PC-9 (cell line): ENCODE data around the gene ABI3BP.

ENCODE experiments used
- CTCF ChIP-seq: fragments of 200-600 bp; sonication (generic); conservative IDR thresholded peaks from 2 replicates; pipeline ENCODE4 v1.6.1; 2017; ENCODE audit warnings: mixed run types, antibody characterized with exemption, mild to moderate bottlenecking, moderate library complexity
- EZH2 ChIP-seq: fragments of 200-600 bp; sonication (generic); IDR thresholded peaks from 2 replicates; pipeline ENCODE4 v1.8.0; 2017; ENCODE audit warnings: antibody characterized with exemption, low read depth

GRCh38 chr3:100715176-100715575, 278.0 kb downstream of the ABI3BP start:
- TF ChIP-seq EZH2: no peak
- TF ChIP-seq CTCF: no peak
